ENCODE measurements around the gene CBFA2T3.

DNA sequence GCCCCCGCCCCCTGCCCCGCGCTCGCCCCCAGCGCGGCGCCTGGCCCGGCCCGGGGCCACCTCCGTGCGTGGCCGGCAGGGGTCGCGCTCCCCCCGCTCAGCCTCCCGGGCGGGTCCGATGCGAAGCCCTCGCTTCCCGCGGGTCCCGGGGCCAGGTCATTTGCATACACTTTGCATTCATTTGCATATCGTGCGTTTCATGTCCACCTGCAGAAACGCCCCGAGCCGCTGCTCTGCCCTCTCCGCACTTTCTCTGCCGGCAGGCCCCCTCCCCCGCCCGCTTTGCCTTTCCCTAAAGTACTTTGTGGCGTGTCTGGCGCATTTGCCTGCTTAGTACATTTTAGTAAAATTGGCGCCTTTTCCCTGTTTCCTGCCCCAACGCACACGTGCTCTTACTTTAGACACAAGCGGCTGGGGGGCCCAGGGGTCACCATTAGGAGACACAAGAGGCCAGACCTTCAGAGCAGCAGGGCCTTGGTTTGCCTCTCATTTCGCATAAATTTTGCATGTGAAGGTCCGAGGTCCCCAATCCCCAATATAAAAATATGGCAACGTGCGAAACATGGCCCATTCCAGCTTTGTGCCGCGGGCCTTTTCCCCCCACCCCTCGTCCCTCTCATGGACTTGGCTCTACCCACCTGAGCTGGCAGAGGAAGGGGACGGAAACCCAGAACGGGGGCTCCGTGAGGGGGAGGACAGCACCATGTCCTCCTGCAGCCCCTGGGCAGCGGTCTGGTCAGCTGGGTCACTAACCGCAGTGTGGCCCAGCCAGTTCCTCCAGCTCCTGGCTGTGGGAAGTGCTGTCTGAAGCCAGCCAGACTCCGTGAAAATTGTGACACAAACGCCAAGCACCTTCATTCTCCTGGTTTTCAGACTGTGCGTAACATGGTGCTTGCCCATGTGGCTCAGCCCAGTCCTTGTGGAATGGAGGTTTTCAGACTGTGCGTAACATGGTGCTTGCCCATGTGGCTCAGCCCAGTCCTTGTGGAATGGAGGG lies 34.8 kb downstream of the CBFA2T3 start:
- TF ChIP-seq MAX (IDR thresholded peaks at IDR 0.05) (no peak), EP300 (IDR thresholded peaks at IDR 0.05; ENCODE audit: borderline replicate concordance) (no peak), NFIC (IDR thresholded peaks at IDR 0.05) (no peak), TAF1 (IDR thresholded peaks at IDR 0.05; ENCODE audit: low read depth) (no peak), FOXM1 (IDR thresholded peaks at IDR 0.05; ENCODE audit: borderline replicate concordance, low read depth) (no peak)
